ENCODE results near the gene DOCK8.

DNA sequence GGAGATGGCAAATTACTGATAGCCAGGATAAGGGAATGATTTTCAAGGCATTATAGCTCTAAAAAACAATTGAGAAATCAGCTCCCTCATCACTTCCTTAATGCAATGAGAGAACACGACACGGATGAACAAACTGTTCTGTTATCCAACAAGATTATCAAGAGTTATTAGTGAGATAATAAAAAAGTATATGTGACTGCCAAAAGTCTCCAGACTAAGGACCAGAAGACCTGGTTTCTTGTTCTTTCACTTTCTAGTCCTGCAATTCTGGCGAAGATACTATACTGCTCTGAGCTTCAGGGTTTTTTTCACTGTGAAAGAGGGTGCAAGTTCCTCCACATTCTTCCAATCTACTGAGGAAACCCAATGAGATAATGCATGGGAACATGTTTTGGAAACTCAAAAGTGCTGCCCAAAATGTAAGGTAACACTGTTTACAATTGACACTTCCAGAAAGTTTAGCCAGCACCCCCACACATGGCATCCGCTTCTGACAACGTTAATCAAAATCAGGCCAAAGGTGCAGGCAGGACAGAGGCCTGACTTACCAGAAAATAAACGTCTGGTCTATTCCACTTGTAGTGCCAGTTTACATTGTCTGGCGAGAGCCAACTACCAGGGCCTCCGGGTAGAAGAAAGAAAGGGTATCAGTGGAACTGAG is 254.2 kb downstream of the DOCK8 start:
- TF ChIP-seq, protein P1, sequence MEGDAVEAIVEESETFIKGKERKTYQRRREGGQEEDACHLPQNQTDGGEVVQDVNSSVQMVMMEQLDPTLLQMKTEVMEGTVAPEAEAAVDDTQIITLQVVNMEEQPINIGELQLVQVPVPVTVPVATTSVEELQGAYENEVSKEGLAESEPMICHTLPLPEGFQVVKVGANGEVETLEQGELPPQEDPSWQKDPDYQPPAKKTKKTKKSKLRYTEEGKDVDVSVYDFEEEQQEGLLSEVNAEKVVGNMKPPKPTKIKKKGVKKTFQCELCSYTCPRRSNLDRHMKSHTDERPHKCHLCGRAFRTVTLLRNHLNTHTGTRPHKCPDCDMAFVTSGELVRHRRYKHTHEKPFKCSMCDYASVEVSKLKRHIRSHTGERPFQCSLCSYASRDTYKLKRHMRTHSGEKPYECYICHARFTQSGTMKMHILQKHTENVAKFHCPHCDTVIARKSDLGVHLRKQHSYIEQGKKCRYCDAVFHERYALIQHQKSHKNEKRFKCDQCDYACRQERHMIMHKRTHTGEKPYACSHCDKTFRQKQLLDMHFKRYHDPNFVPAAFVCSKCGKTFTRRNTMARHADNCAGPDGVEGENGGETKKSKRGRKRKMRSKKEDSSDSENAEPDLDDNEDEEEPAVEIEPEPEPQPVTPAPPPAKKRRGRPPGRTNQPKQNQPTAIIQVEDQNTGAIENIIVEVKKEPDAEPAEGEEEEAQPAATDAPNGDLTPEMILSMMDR (IDR thresholded peaks at IDR 0.05), result no peak
- no peak for TF ChIP-seq POLR2A (IDR thresholded peaks at IDR 0.05)
- no peak for TF ChIP-seq EP300 (IDR thresholded peaks at IDR 0.05)
